Neuronal stem cell (in vitro differentiated cells): ENCODE data around the gene SLC22A1.
"Not testable (repeated sequence)": the region's sequence is repeated elsewhere in the genome, so short reads cannot be mapped to it uniquely, and the experiment has no call there.

Experiments
- DNase-seq: peaks from one replicate; pipeline ENCODE4 v3.0.0-alpha.2; 2013; ENCODE audit warnings: low spot score
- H2AFZ ChIP-seq: one replicate; pipeline ENCODE4 v1.6.1; 2013; ENCODE audit warnings: mild to moderate bottlenecking, low read length, inconsistent platforms
- H2AK5ac ChIP-seq: 2 replicates; pipeline ENCODE4 v1.6.1; 2013; ENCODE audit warnings: low read depth, mild to moderate bottlenecking, inconsistent platforms, low read length, moderate library complexity, mixed read lengths
- H2BK120ac ChIP-seq: 2 replicates; pipeline ENCODE4 v1.6.1; 2013; ENCODE audit warnings: low read depth, mild to moderate bottlenecking, inconsistent platforms, low read length, moderate library complexity, mixed read lengths
- H2BK12ac ChIP-seq: one replicate; pipeline ENCODE4 v1.6.1; 2013; ENCODE audit warnings: low read length, inconsistent platforms
- H2BK15ac ChIP-seq: 2 replicates; pipeline ENCODE4 v1.6.1; 2013; ENCODE audit warnings: mild to moderate bottlenecking, low read length, inconsistent platforms, mixed read lengths
- H2BK5ac ChIP-seq: one replicate; pipeline ENCODE4 v1.6.1; 2013; ENCODE audit warnings: inconsistent platforms, mild to moderate bottlenecking, low read length, moderate library complexity
- H3K14ac ChIP-seq: one replicate; pipeline ENCODE4 v1.6.1; 2013; ENCODE audit warnings: low read length, inconsistent platforms
- H3K18ac ChIP-seq: 2 replicates; pipeline ENCODE4 v1.6.1; 2013; ENCODE audit warnings: low read length, inconsistent platforms
- H3K23ac ChIP-seq: 2 replicates; pipeline ENCODE4 v1.6.1; 2013; ENCODE audit warnings: low read depth, mild to moderate bottlenecking, mixed read lengths, low read length, inconsistent platforms; ENCODE audit not compliant: poor library complexity
- H3K27ac ChIP-seq: replicated peaks from 3 replicates; pipeline ENCODE4 v1.5.1; 2013; ENCODE audit warnings: low read length, inconsistent platforms
- H3K27me3 ChIP-seq, 3 experiments: 2 replicates each; pipeline ENCODE4 v1.6.1; 2013; ENCODE audit warnings: low read length in 3 of 3, mild to moderate bottlenecking in 2 of 3, inconsistent platforms in 1 of 3, low read depth in 1 of 3, mixed read lengths in 1 of 3, moderate library complexity in 1 of 3; ENCODE audit not compliant: control insufficient read depth in 3 of 3, insufficient read depth in 3 of 3
- H3K36me3 ChIP-seq, 2 donors: replicated peaks in 1 of 2; 2 replicates each; pipeline ENCODE4 v1.6.1; 2013; ENCODE audit warnings: low read length in 2 of 2; ENCODE audit not compliant: control insufficient read depth in 2 of 2, insufficient read depth in 2 of 2
- H3K4ac ChIP-seq: 2 replicates; pipeline ENCODE4 v1.6.1; 2013; ENCODE audit warnings: inconsistent platforms, mild to moderate bottlenecking, low read length, moderate library complexity
- H3K4me1 ChIP-seq, 2 donors: 1 replicate in 1 of 2; 2 replicates in 1 of 2; pipeline ENCODE4 v1.6.1; 2013; ENCODE audit warnings: low read length in 2 of 2, low read depth in 1 of 2; ENCODE audit not compliant: control insufficient read depth in 2 of 2, insufficient read depth in 1 of 2
- H3K4me2 ChIP-seq: one replicate; pipeline ENCODE4 v1.6.1; 2013; ENCODE audit warnings: mild to moderate bottlenecking, low read length, inconsistent platforms; ENCODE audit not compliant: insufficient read depth, poor library complexity, severe bottlenecking
- H3K4me3 ChIP-seq, 2 donors: 2 replicates each; pipeline ENCODE4 v1.5.1; 2013; ENCODE audit warnings: low read length in 2 of 2, mild to moderate bottlenecking in 2 of 2, inconsistent platforms in 1 of 2, moderate library complexity in 1 of 2
- H3K79me1 ChIP-seq: one replicate; pipeline ENCODE4 v1.6.1; 2013; ENCODE audit warnings: low read depth, mild to moderate bottlenecking, inconsistent platforms, low read length, moderate library complexity
- H3K9ac ChIP-seq: one replicate; pipeline ENCODE4 v1.6.1; 2013; ENCODE audit warnings: mild to moderate bottlenecking, low read depth, low read length, inconsistent platforms; ENCODE audit not compliant: poor library complexity
- H3K9me3 ChIP-seq, 2 donors: replicated peaks in 1 of 2; 2 replicates each; pipeline versions ENCODE3 to v1.6.1; 2013; ENCODE audit warnings: low read length in 2 of 2, mild to moderate bottlenecking in 2 of 2, inconsistent platforms in 1 of 2, low read depth in 1 of 2, mixed read lengths in 1 of 2, moderate library complexity in 1 of 2; ENCODE audit not compliant: control insufficient read depth in 2 of 2, insufficient read depth in 1 of 2
- H4K8ac ChIP-seq: one replicate; pipeline ENCODE4 v1.6.1; 2013; ENCODE audit warnings: low read depth, mild to moderate bottlenecking, inconsistent platforms, low read length, moderate library complexity
- H4K91ac ChIP-seq: one replicate; pipeline ENCODE4 v1.6.1; 2013; ENCODE audit warnings: low read length, low read depth, mild to moderate bottlenecking, inconsistent platforms; ENCODE audit not compliant: poor library complexity
- WGBS, 2 donors: extraction: QIAGEN DNeasy Blood & Tissue Kit; methylation state at CpG; one replicate each; pipeline ENCODE4 v1.1.7; 2013; ENCODE audit warnings: missing lambda C conversion rate in 2 of 2, mixed read lengths in 1 of 2; ENCODE audit not compliant: insufficient read length in 2 of 2, insufficient replicate concordance in 1 of 2; ENCODE audit errors: extremely low coverage in 2 of 2; 5-methylcytosine and 5-hydroxymethylcytosine counted together

Gene SLC22A1

GRCh38 chr6:160132776-160133338 is 11.2 kb downstream of the SLC22A1 start:
- DNase-seq: no peak
- Histone ChIP-seq H4K8ac (no peak overlapping the region), H3K4ac (no peak overlapping the region), H2AFZ (no peak overlapping the region), H3K79me1 (no peaks in the 10 kb centered on the region), H3K23ac (no peak overlapping the region), H2BK5ac (no peak overlapping the region), H2AK5ac (no peak overlapping the region), H2BK120ac (no peak overlapping the region), H3K9me3 (no peaks in the 10 kb centered on the region), H3K4me1 (peaks cover 2 to 5% of the 10 kb centered on the region in 2 donors), H3K27ac (no peak overlapping the region), H2BK15ac (no peak overlapping the region), H2BK12ac (no peak overlapping the region), H3K4me2 (no peak overlapping the region), H3K14ac (no peak overlapping the region), H3K27me3 (no peaks in the 10 kb centered on the region), H3K4me3 (no peak overlapping the region), H3K36me3 (no peaks in the 10 kb centered on the region), H4K91ac (no peak overlapping the region), H3K18ac (no peak overlapping the region), H3K9ac (no peak overlapping the region)
- WGBS, 2 donors: no CpG with 5 or more reads among the region's 12 CpGs

GRCh38 chr6:160133441-160134336 is 12.1 kb downstream of the SLC22A1 start:
- no peak overlapping the region for H4K8ac ChIP-seq
- no peak overlapping the region for H3K14ac ChIP-seq
- H3K23ac ChIP-seq: no peak overlapping the region
- H2BK5ac ChIP-seq: no peak overlapping the region
- H3K27ac ChIP-seq: no peak overlapping the region
- H3K79me1 ChIP-seq: no peaks in the 10 kb centered on the region
- no peaks in the 10 kb centered on the region for H3K9me3 ChIP-seq
- DNase-seq: no peak
- no peak overlapping the region for H3K18ac ChIP-seq
- H2BK15ac ChIP-seq: no peak overlapping the region
- WGBS, 2 donors: no CpG with 5 or more reads among the region's 47 CpGs
- no peak overlapping the region for H4K91ac ChIP-seq
- no peaks in the 10 kb centered on the region for H3K36me3 ChIP-seq
- peaks cover 2 to 6% of the 10 kb centered on the region in 2 donors for H3K4me1 ChIP-seq
- no peaks in the 10 kb centered on the region for H3K27me3 ChIP-seq
- H2BK120ac ChIP-seq: no peak overlapping the region
- no peak overlapping the region for H3K4me2 ChIP-seq
- H3K4ac ChIP-seq: no peak overlapping the region
- no peak overlapping the region for H2AK5ac ChIP-seq
- peak overlapping the region; percentile 24 for H3K9ac ChIP-seq
- no peak overlapping the region for H3K4me3 ChIP-seq
- no peak overlapping the region for H2BK12ac ChIP-seq
- no peak overlapping the region for H2AFZ ChIP-seq

- not testable (repeated sequence) for H3K23ac ChIP-seq, H2BK12ac ChIP-seq, H3K9me3 ChIP-seq, H2BK120ac ChIP-seq, H3K4me3 ChIP-seq, H3K79me1 ChIP-seq, H2AK5ac ChIP-seq, H3K9ac ChIP-seq, H3K4ac ChIP-seq, H2BK5ac ChIP-seq, H3K4me1 ChIP-seq, H3K18ac ChIP-seq, H3K36me3 ChIP-seq, H3K27ac ChIP-seq, H2BK15ac ChIP-seq, H2AFZ ChIP-seq, H4K91ac ChIP-seq, H3K4me2 ChIP-seq, DNase-seq, H4K8ac ChIP-seq, H3K14ac ChIP-seq, H3K27me3 ChIP-seq
- WGBS, 2 donors: no CpG with 5 or more reads among the region's 20 CpGs
Measured at GRCh38 chr6:160134337-160134751, 12.7 kb downstream of the SLC22A1 start.

- H2BK5ac ChIP-seq: no peak overlapping the region
- no peak overlapping the region for H2BK120ac ChIP-seq
- no peak overlapping the region for H3K14ac ChIP-seq
- no peak overlapping the region for H2BK12ac ChIP-seq
- H3K27me3 ChIP-seq: no peaks in the 10 kb centered on the region
- no peak overlapping the region for H4K8ac ChIP-seq
- H3K9me3 ChIP-seq: no peaks in the 10 kb centered on the region
- WGBS, 2 donors: no CpG with 5 or more reads among the region's 6 CpGs
- no peak overlapping the region for H4K91ac ChIP-seq
- H3K4me1 ChIP-seq: peaks cover 2 to 6% of the 10 kb centered on the region in 2 donors
- H2AK5ac ChIP-seq: no peak overlapping the region
- H3K18ac ChIP-seq: no peak overlapping the region
- no peak overlapping the region for H3K9ac ChIP-seq
- no peak overlapping the region for H3K27ac ChIP-seq
- no peak overlapping the region for H2BK15ac ChIP-seq
- H2AFZ ChIP-seq: no peak overlapping the region
- DNase-seq: no peak
- no peaks in the 10 kb centered on the region for H3K79me1 ChIP-seq
- no peak overlapping the region for H3K4me2 ChIP-seq
- no peaks in the 10 kb centered on the region for H3K36me3 ChIP-seq
- no peak overlapping the region for H3K4me3 ChIP-seq
- no peak overlapping the region for H3K23ac ChIP-seq
- no peak overlapping the region for H3K4ac ChIP-seq
Measured at GRCh38 chr6:160134779-160135547, 13.3 kb downstream of the SLC22A1 start.
